Measurements from ENCODE around the gene HECTD1. TPM values are rescaled to one million over a fixed set of nuclear protein-coding genes. Genes with fewer than 3 reads are reported as not detected.

HECTD1 gene
- polyA plus RNA-seq, 1 of the 3 experiments (the other 2 are of a cell fraction): 43.2 TPM

- ChIA-PET CTCF (interaction anchor here (1.0 kb wide), 1 partner anchor 54 kb away, joined by 3 read pairs; the partner anchor contains the start of genes AP4S1 and STRN3), POLR2A (no interaction called here)
- no peak for TF ChIP-seq RAD21 (IDR thresholded peaks at IDR 0.05; ENCODE audit: low read length)
- no peak for TF ChIP-seq YY1 (IDR thresholded peaks at IDR 0.05; ENCODE audit: low read depth)
- TF ChIP-seq EP300 (IDR thresholded peaks at IDR 0.05; ENCODE audit: borderline replicate concordance in 1 of 2, low read depth in 1 of 2, low read length in 1 of 2): no peak
- no peak for TF ChIP-seq TAF1 (IDR thresholded peaks at IDR 0.05; ENCODE audit: borderline replicate concordance, low read depth, low read length)
- no peak for TF ChIP-seq JUND (IDR thresholded peaks at IDR 0.05)
- TF ChIP-seq POLR2AphosphoS5 (IDR thresholded peaks at IDR 0.05; ENCODE audit: low read depth, low read length): no peak
- TF ChIP-seq FOXM1 (IDR thresholded peaks at IDR 0.05; ENCODE audit: low read depth): no peak
- Histone ChIP-seq H3K4me2 (no peak overlapping the region), H3F3A (replicated peaks; ENCODE audit: insufficient read depth) (peaks cover 3% of the 10 kb centered on the region), H3K9me3 (no peaks in the 10 kb centered on the region), H3K27me3 (ENCODE audit: insufficient read depth) (no peaks in the 10 kb centered on the region), H3K9me2 (no peaks in the 10 kb centered on the region), H3K27ac (ENCODE audit: low read depth in 2 of 2, low read length in 1 of 2) (no peak overlapping the region), H3K9ac (no peak overlapping the region), H3K36me3 (replicated peaks in 1 of 2; ENCODE audit: control insufficient read depth in 1 of 2, insufficient read depth in 2 of 2, low read length in 1 of 2) (peaks cover 0 to 4% of the 10 kb centered on the region in 2 experiments), H3K4me3 (ENCODE audit: low read depth in 2 of 2, low read length in 1 of 2) (no peak overlapping the region), H2AFZ (ENCODE audit: low read depth) (no peak overlapping the region), H3K79me2 (ENCODE audit: insufficient read depth) (no peaks in the 10 kb centered on the region), H4K20me1 (ENCODE audit: insufficient read depth) (no peaks in the 10 kb centered on the region), H3K4me1 (ENCODE audit: control insufficient read depth in 1 of 2, insufficient read depth in 2 of 2, low read depth in 1 of 2, low read length in 1 of 2) (no peaks in the 10 kb centered on the region)
- WGBS (ENCODE audit: low lambda C conversion rate): 96% methylated on average over 4 of the region's 4 CpGs
- DNase-seq: no peak
Measured at GRCh38 chr14:31080484-31080883, 127.1 kb downstream of the HECTD1 start.

- Histone ChIP-seq H3K27me3 (ENCODE audit: insufficient read depth) (no peaks in the 10 kb centered on the region), H3K9me2 (no peaks in the 10 kb centered on the region), H3K9me3 (no peaks in the 10 kb centered on the region), H4K20me1 (ENCODE audit: insufficient read depth) (no peaks in the 10 kb centered on the region), H2AFZ (ENCODE audit: low read depth) (no peak overlapping the region), H3K27ac (ENCODE audit: low read depth in 2 of 2, low read length in 1 of 2) (no peak overlapping the region), H3K79me2 (ENCODE audit: insufficient read depth) (no peaks in the 10 kb centered on the region), H3K9ac (no peak overlapping the region), H3K4me3 (ENCODE audit: low read depth in 2 of 2, low read length in 1 of 2) (no peak overlapping the region), H3K4me2 (no peak overlapping the region), H3K4me1 (ENCODE audit: control insufficient read depth in 1 of 2, insufficient read depth in 2 of 2, low read depth in 1 of 2, low read length in 1 of 2) (no peaks in the 10 kb centered on the region), H3K36me3 (replicated peaks in 1 of 2; ENCODE audit: control insufficient read depth in 1 of 2, insufficient read depth in 2 of 2, low read length in 1 of 2) (peaks cover 0 to 8% of the 10 kb centered on the region in 2 experiments), H3F3A (replicated peaks; ENCODE audit: insufficient read depth) (peaks cover 3% of the 10 kb centered on the region)
- WGBS (ENCODE audit: low lambda C conversion rate): 49% methylated on average over 3 of the region's 3 CpGs
- ChIA-PET CTCF (interaction anchor here (1.0 kb wide), 1 partner anchor 54 kb away, joined by 3 read pairs; the partner anchor contains the start of genes AP4S1 and STRN3), POLR2A (no interaction called here)
- no peak for DNase-seq
- TF ChIP-seq SIN3A (IDR thresholded peaks at IDR 0.05; ENCODE audit: borderline replicate concordance, low read depth, low read length): no peak
- no peak for TF ChIP-seq RFX5 (IDR thresholded peaks at IDR 0.05; ENCODE audit: low read length)
- no peak for TF ChIP-seq REST (IDR thresholded peaks at IDR 0.05; ENCODE audit: low read depth, low read length)
- no peak for TF ChIP-seq ZBTB33 (IDR thresholded peaks at IDR 0.05; ENCODE audit: borderline replicate concordance, low read depth)
- no peak for TF ChIP-seq CHD2 (IDR thresholded peaks at IDR 0.05; ENCODE audit: low read length, partially characterized antibody)
- TF ChIP-seq EZH2phosphoT487 (IDR thresholded peaks at IDR 0.05; ENCODE audit: borderline replicate concordance, low read depth): no peak
- no peak for TF ChIP-seq RAD21 (IDR thresholded peaks at IDR 0.05; ENCODE audit: low read length)
- TF ChIP-seq YY1 (IDR thresholded peaks at IDR 0.05; ENCODE audit: low read depth): no peak
- TF ChIP-seq PBX3 (IDR thresholded peaks at IDR 0.05): no peak
- TF ChIP-seq POLR2AphosphoS5 (IDR thresholded peaks at IDR 0.05; ENCODE audit: low read depth, low read length): no peak
- TF ChIP-seq FOXJ3 (CRISPR knock-in tag; IDR thresholded peaks at IDR 0.05): no peak
- no peak for TF ChIP-seq CTCF (IDR thresholded peaks at IDR 0.05)
- TF ChIP-seq RCOR1 (IDR thresholded peaks at IDR 0.05; ENCODE audit: low read length): no peak
- TF ChIP-seq IRF3 (IDR thresholded peaks at IDR 0.05; ENCODE audit: low read depth, low read length): no peak
Measured at GRCh38 chr14:31080056-31080455, 127.5 kb downstream of the HECTD1 start.
